DOHH2 (cell line): ENCODE measurements around the gene FNDC4.

ENCODE experiments used
- H3F3A ChIP-seq: fragments of 200-600 bp; sonication (generic), shearing (Covaris generic); 2 replicates; pipeline ENCODE4 v1.6.0; 2016; ENCODE audit warnings: antibody characterized with exemption, mild to moderate bottlenecking; ENCODE audit not compliant: control insufficient read depth, insufficient read depth
- H3K27ac ChIP-seq: fragments of 200-600 bp; sonication (generic); 2 replicates; pipeline ENCODE4 v1.5.1; 2014; ENCODE audit warnings: low read depth, mild to moderate bottlenecking, low read length, moderate library complexity
- H3K27me3 ChIP-seq: fragments of 200-600 bp; sonication (generic); 2 replicates; pipeline ENCODE4 v1.6.1; 2014; ENCODE audit warnings: mild to moderate bottlenecking, low read length, mixed read lengths; ENCODE audit not compliant: control insufficient read depth
- H3K36me3 ChIP-seq: fragments of 200-600 bp; sonication (generic); 2 replicates; pipeline ENCODE4 v1.6.1; 2014; ENCODE audit warnings: mild to moderate bottlenecking, low read length, moderate library complexity, mixed read lengths; ENCODE audit not compliant: control insufficient read depth
- H3K4me1 ChIP-seq: fragments of 200-600 bp; sonication (generic); 2 replicates; pipeline ENCODE4 v1.6.1; 2014; ENCODE audit warnings: mild to moderate bottlenecking, low read length, mixed read lengths; ENCODE audit not compliant: control insufficient read depth
- H3K4me2 ChIP-seq: fragments of 200-600 bp; sonication (generic); 2 replicates; pipeline ENCODE4 v1.6.0; 2014; ENCODE audit warnings: mild to moderate bottlenecking, low read length, moderate library complexity
- H3K4me3 ChIP-seq: fragments of 200-600 bp; sonication (generic); 2 replicates; pipeline ENCODE4 v1.5.1; 2014; ENCODE audit warnings: mild to moderate bottlenecking, low read length, mixed read lengths
- H3K79me2 ChIP-seq: fragments of 200-600 bp; sonication (generic); 2 replicates; pipeline ENCODE4 v1.6.1; 2014; ENCODE audit warnings: mild to moderate bottlenecking, low read length, mixed read lengths; ENCODE audit not compliant: control insufficient read depth
- H3K9me2 ChIP-seq: fragments of 200-600 bp; sonication (generic); replicated peaks from 2 replicates; pipeline ENCODE4 v1.6.1; 2014; ENCODE audit warnings: mild to moderate bottlenecking, low read length, mixed read lengths; ENCODE audit not compliant: control insufficient read depth
- H3K9me3 ChIP-seq: fragments of 200-600 bp; sonication (generic); 2 replicates; pipeline ENCODE4 v1.6.1; 2014; ENCODE audit warnings: antibody characterized with exemption, low read length, mixed read lengths; ENCODE audit not compliant: control insufficient read depth, insufficient read depth
- H4K20me1 ChIP-seq: fragments of 200-600 bp; sonication (generic); 2 replicates; pipeline ENCODE4 v1.6.0; 2014; ENCODE audit warnings: low read depth, mild to moderate bottlenecking, antibody characterized with exemption, low read length, moderate library complexity; ENCODE audit not compliant: control insufficient read depth, insufficient read depth
- EZH2phosphoT487 ChIP-seq: fragments of 200-600 bp; sonication (generic); IDR thresholded peaks from 2 replicates; pipeline ENCODE4 v1.6.1; 2017; ENCODE audit warnings: borderline replicate concordance, mild to moderate bottlenecking, antibody characterized with exemption, low read length, moderate library complexity, mixed read lengths
- TF ChIP-seq, protein P1 (sequence below): fragments of 200-600 bp; sonication (generic); IDR thresholded peaks from one replicate; pipeline ENCODE4 v1.5.1; 2014; ENCODE audit warnings: antibody characterized with exemption, mild to moderate bottlenecking, low read depth, low read length; ENCODE audit not compliant: poor library complexity, severe bottlenecking

The FNDC4 gene

GRCh38 chr2:27537287-27537686 is 42.3 kb upstream of the FNDC4 start:
- no peaks in the 10 kb centered on the region for H3K9me2 ChIP-seq
- H3K27ac ChIP-seq: no peak overlapping the region
- no peaks in the 10 kb centered on the region for H3F3A ChIP-seq
- no peaks in the 10 kb centered on the region for H4K20me1 ChIP-seq
- H3K4me2 ChIP-seq: no peak overlapping the region
- H3K4me1 ChIP-seq: no peaks in the 10 kb centered on the region
- no peak overlapping the region for H3K4me3 ChIP-seq
- H3K36me3 ChIP-seq: no peaks in the 10 kb centered on the region
- H3K79me2 ChIP-seq: no peaks in the 10 kb centered on the region
- no peak for TF ChIP-seq EZH2phosphoT487
- TF ChIP-seq, protein P1, sequence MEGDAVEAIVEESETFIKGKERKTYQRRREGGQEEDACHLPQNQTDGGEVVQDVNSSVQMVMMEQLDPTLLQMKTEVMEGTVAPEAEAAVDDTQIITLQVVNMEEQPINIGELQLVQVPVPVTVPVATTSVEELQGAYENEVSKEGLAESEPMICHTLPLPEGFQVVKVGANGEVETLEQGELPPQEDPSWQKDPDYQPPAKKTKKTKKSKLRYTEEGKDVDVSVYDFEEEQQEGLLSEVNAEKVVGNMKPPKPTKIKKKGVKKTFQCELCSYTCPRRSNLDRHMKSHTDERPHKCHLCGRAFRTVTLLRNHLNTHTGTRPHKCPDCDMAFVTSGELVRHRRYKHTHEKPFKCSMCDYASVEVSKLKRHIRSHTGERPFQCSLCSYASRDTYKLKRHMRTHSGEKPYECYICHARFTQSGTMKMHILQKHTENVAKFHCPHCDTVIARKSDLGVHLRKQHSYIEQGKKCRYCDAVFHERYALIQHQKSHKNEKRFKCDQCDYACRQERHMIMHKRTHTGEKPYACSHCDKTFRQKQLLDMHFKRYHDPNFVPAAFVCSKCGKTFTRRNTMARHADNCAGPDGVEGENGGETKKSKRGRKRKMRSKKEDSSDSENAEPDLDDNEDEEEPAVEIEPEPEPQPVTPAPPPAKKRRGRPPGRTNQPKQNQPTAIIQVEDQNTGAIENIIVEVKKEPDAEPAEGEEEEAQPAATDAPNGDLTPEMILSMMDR: no peak
- H3K9me3 ChIP-seq: no peaks in the 10 kb centered on the region
- H3K27me3 ChIP-seq: peaks cover 8% of the 10 kb centered on the region

DNA sequence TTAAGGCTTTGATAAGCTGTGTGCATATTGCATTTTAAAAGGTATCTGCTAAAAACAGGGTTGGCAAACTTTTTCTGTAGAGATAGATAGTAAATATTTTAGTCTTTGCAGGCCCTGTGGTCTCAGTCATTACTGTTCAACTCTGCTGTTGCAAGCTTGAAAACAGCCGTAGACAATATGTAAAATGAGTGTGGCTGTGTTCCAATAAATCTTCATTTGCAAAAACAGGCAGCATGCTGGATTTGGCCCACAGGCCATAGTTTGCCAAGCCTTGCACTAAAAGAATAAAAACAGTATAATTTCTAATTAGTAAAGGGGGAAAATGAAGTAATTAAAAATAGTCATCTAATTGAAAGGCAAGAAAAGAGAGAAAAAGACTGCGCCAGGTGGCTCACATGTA is 37.0 kb upstream of the FNDC4 start:
- Histone ChIP-seq H3K27me3 (peaks cover 8% of the 10 kb centered on the region), H4K20me1 (no peaks in the 10 kb centered on the region), H3K79me2 (no peaks in the 10 kb centered on the region), H3K9me3 (no peaks in the 10 kb centered on the region), H3K4me3 (no peak overlapping the region), H3K4me1 (no peaks in the 10 kb centered on the region), H3K4me2 (no peak overlapping the region), H3K9me2 (no peaks in the 10 kb centered on the region), H3K27ac (no peak overlapping the region), H3K36me3 (no peaks in the 10 kb centered on the region), H3F3A (no peaks in the 10 kb centered on the region)
- TF ChIP-seq, protein P1: no peak
- TF ChIP-seq EZH2phosphoT487: no peak

GRCh38 chr2:27527182-27527581 is 32.2 kb upstream of the FNDC4 start:
- no peaks in the 10 kb centered on the region for H3K9me3 ChIP-seq
- H3K79me2 ChIP-seq: no peaks in the 10 kb centered on the region
- H3K4me3 ChIP-seq: no peak overlapping the region
- no peaks in the 10 kb centered on the region for H3K36me3 ChIP-seq
- no peaks in the 10 kb centered on the region for H3K4me1 ChIP-seq
- 0 out of 2 replicates have a peak, but pooled peaks cover 3% of the 10 kb centered on the region for H3K27me3 ChIP-seq
- no peaks in the 10 kb centered on the region for H3F3A ChIP-seq
- no peak overlapping the region for H3K27ac ChIP-seq
- no peak overlapping the region for H3K4me2 ChIP-seq
- no peaks in the 10 kb centered on the region for H3K9me2 ChIP-seq
- no peak for TF ChIP-seq EZH2phosphoT487
- TF ChIP-seq, protein P1: no peak
- H4K20me1 ChIP-seq: no peaks in the 10 kb centered on the region

GRCh38 chr2:27522400-27522945 is 27.5 kb upstream of the FNDC4 start:
- Histone ChIP-seq H3K79me2 (no peaks in the 10 kb centered on the region), H3K9me2 (no peaks in the 10 kb centered on the region), H3K4me3 (no peak overlapping the region), H3K4me2 (no peak overlapping the region), H3K27me3 (no peaks in the 10 kb centered on the region), H3K27ac (no peak overlapping the region), H3F3A (no peaks in the 10 kb centered on the region), H3K9me3 (no peaks in the 10 kb centered on the region), H3K36me3 (no peaks in the 10 kb centered on the region), H3K4me1 (no peaks in the 10 kb centered on the region), H4K20me1 (no peaks in the 10 kb centered on the region)
- TF ChIP-seq EZH2phosphoT487: no peak
- TF ChIP-seq, protein P1: no peak
